HEK293 (cell line): ENCODE measurements around the gene C2CD3.

ENCODE experiments used
- BCL6B ChIP-seq: fragments of 450-650 bp; formaldehyde crosslinking; IDR thresholded peaks from 2 replicates; pipeline ENCODE4 v1.5.1; 2017; ENCODE audit warnings: missing biosample characterization, missing genetic modification characterization
- CTCF ChIP-seq: fragments of 450-650 bp; formaldehyde crosslinking; IDR thresholded peaks from 2 replicates; pipeline ENCODE4 v1.5.1; 2016; ENCODE audit warnings: missing biosample characterization, missing genetic modification characterization

- TF ChIP-seq CTCF (no peak), BCL6B (tag by site-specific recombination) (no peak)
Measured at GRCh38 chr11:73977856-73978519, 192.8 kb downstream of the C2CD3 start.
